ENCODE results near the gene CYB5B. TPM values are rescaled to one million over a fixed set of nuclear protein-coding genes. Genes with fewer than 3 reads are reported as not detected.

CYB5B gene
- total and polyA plus RNA-seq, 5 donors from 2014 or later: 52.7 to 213 (median 187) TPM

- H3K4me3 ChIP-seq (ENCODE audit: low read depth, low read length): peak overlapping the region; percentile 81
- Mint-ChIP-seq H3K9me3 (no peaks in the 10 kb centered on the region), H3K27me3 (no peaks in the 10 kb centered on the region), H3K27ac (peak overlapping the region; percentile 89 to 96 (median 96)), H3K4me1 (peaks cover 31 to 62% (median 48%) of the 10 kb centered on the region in 4 donors), H3K36me3 (peaks cover 35% of the 10 kb centered on the region), H3K4me3 (peak overlapping the region in 2 of 4 donors; percentile 73 to 88)
- H3K4me1 ChIP-seq (ENCODE audit: control insufficient read depth, insufficient read depth, low read length, poor library complexity, severe bottlenecking): peaks cover 47% of the 10 kb centered on the region
- ATAC-seq (ENCODE audit: low read depth in 2 of 2) (no peak), DNase-seq (no peak)
- H3K9me3 ChIP-seq (ENCODE audit: control insufficient read depth in 2 of 2, low read length in 2 of 2): no peaks in the 10 kb centered on the region
- H3K27me3 ChIP-seq (ENCODE audit: control insufficient read depth, insufficient read depth, low read length): no peaks in the 10 kb centered on the region
- peak overlapping the region; percentile 78 for H3K27ac ChIP-seq (ENCODE audit: insufficient read depth, low read length, poor library complexity, severe bottlenecking)
- H3K36me3 ChIP-seq (ENCODE audit: control insufficient read depth, insufficient read depth, low read length): peaks cover 14% of the 10 kb centered on the region
Observed at GRCh38 chr16:69463876-69464275, 39.5 kb downstream of the CYB5B start.

GRCh38 chr16:69465083-69465721 is 40.8 kb downstream of the CYB5B start:
- H3K4me1 Mint-ChIP-seq: peaks cover 39 to 73% (median 55%) of the 10 kb centered on the region in 4 donors
- Histone ChIP-seq H3K4me1 (ENCODE audit: control insufficient read depth, insufficient read depth, low read length, poor library complexity, severe bottlenecking) (peaks cover 55% of the 10 kb centered on the region), H3K36me3 (ENCODE audit: control insufficient read depth, insufficient read depth, low read length) (peaks cover 8% of the 10 kb centered on the region), H3K9me3 (ENCODE audit: control insufficient read depth in 2 of 2, low read length in 2 of 2) (no peaks in the 10 kb centered on the region), H3K4me3 (ENCODE audit: low read depth, low read length) (peak overlapping the region; percentile 81), H3K27me3 (ENCODE audit: control insufficient read depth, insufficient read depth, low read length) (no peaks in the 10 kb centered on the region), H3K27ac (ENCODE audit: insufficient read depth, low read length, poor library complexity, severe bottlenecking) (peak overlapping the region; percentile 78)
- H3K9me3 Mint-ChIP-seq: no peaks in the 10 kb centered on the region
- H3K36me3 Mint-ChIP-seq: peaks cover 31% of the 10 kb centered on the region
- DNase-seq: peak in 2 of 3 donors; percentile 29 to 75
- H3K27ac Mint-ChIP-seq: peak overlapping the region; percentile 89 to 96 (median 96)
- ATAC-seq (ENCODE audit: low read depth in 2 of 2): peak; percentile 65 to 71
- H3K4me3 Mint-ChIP-seq: peak overlapping the region; percentile 73 to 94 (median 84)
- H3K27me3 Mint-ChIP-seq: no peaks in the 10 kb centered on the region

- peak overlapping the region; percentile 73 to 94 (median 84) for H3K4me3 Mint-ChIP-seq
- H3K4me1 Mint-ChIP-seq: peaks cover 40 to 80% (median 58%) of the 10 kb centered on the region in 4 donors
- Histone ChIP-seq H3K27me3 (ENCODE audit: control insufficient read depth, insufficient read depth, low read length) (no peaks in the 10 kb centered on the region), H3K4me1 (ENCODE audit: control insufficient read depth, insufficient read depth, low read length, poor library complexity, severe bottlenecking) (peaks cover 59% of the 10 kb centered on the region), H3K4me3 (ENCODE audit: low read depth, low read length) (peak overlapping the region; percentile 81), H3K9me3 (ENCODE audit: control insufficient read depth in 2 of 2, low read length in 2 of 2) (no peaks in the 10 kb centered on the region), H3K27ac (ENCODE audit: insufficient read depth, low read length, poor library complexity, severe bottlenecking) (peak overlapping the region; percentile 78), H3K36me3 (ENCODE audit: control insufficient read depth, insufficient read depth, low read length) (peaks cover 8% of the 10 kb centered on the region)
- ATAC-seq (ENCODE audit: low read depth in 2 of 2) (no peak), DNase-seq (no peak)
- peak overlapping the region; percentile 94 to 96 (median 96) for H3K27ac Mint-ChIP-seq
- H3K36me3 Mint-ChIP-seq: peaks cover 26% of the 10 kb centered on the region
- H3K9me3 Mint-ChIP-seq: no peaks in the 10 kb centered on the region
- no peaks in the 10 kb centered on the region for H3K27me3 Mint-ChIP-seq
Observed at GRCh38 chr16:69465881-69466280, 41.5 kb downstream of the CYB5B start.

GRCh38 chr16:69466547-69466946 is 42.1 kb downstream of the CYB5B start:
- Histone ChIP-seq H3K27ac (ENCODE audit: insufficient read depth, low read length, poor library complexity, severe bottlenecking) (peak overlapping the region; percentile 78), H3K36me3 (ENCODE audit: control insufficient read depth, insufficient read depth, low read length) (peaks cover 8% of the 10 kb centered on the region), H3K4me1 (ENCODE audit: control insufficient read depth, insufficient read depth, low read length, poor library complexity, severe bottlenecking) (peaks cover 65% of the 10 kb centered on the region), H3K4me3 (ENCODE audit: low read depth, low read length) (peak overlapping the region; percentile 81), H3K27me3 (ENCODE audit: control insufficient read depth, insufficient read depth, low read length) (no peaks in the 10 kb centered on the region), H3K9me3 (ENCODE audit: control insufficient read depth in 2 of 2, low read length in 2 of 2) (no peaks in the 10 kb centered on the region)
- Mint-ChIP-seq H3K27me3 (no peaks in the 10 kb centered on the region), H3K36me3 (peaks cover 25% of the 10 kb centered on the region), H3K4me1 (peaks cover 41 to 82% (median 62%) of the 10 kb centered on the region in 4 donors), H3K4me3 (peak overlapping the region; percentile 73 to 94 (median 84)), H3K27ac (peak overlapping the region; percentile 65 to 96 (median 94)), H3K9me3 (no peaks in the 10 kb centered on the region)
- ATAC-seq (ENCODE audit: low read depth in 2 of 2): no peak
- DNase-seq: no peak

- H3K4me1 Mint-ChIP-seq: peaks cover 41 to 82% (median 61%) of the 10 kb centered on the region in 4 donors
- Histone ChIP-seq H3K4me3 (ENCODE audit: low read depth, low read length) (peak overlapping the region; percentile 81), H3K9me3 (ENCODE audit: control insufficient read depth in 2 of 2, low read length in 2 of 2) (no peaks in the 10 kb centered on the region), H3K4me1 (ENCODE audit: control insufficient read depth, insufficient read depth, low read length, poor library complexity, severe bottlenecking) (peaks cover 65% of the 10 kb centered on the region), H3K27ac (ENCODE audit: insufficient read depth, low read length, poor library complexity, severe bottlenecking) (peak overlapping the region; percentile 78), H3K27me3 (ENCODE audit: control insufficient read depth, insufficient read depth, low read length) (no peaks in the 10 kb centered on the region), H3K36me3 (ENCODE audit: control insufficient read depth, insufficient read depth, low read length) (peaks cover 8% of the 10 kb centered on the region)
- peak overlapping the region in 3 of 4 donors; percentile 22 to 88 (median 73) for H3K4me3 Mint-ChIP-seq
- H3K36me3 Mint-ChIP-seq: peaks cover 25% of the 10 kb centered on the region
- no peak for DNase-seq
- H3K9me3 Mint-ChIP-seq: no peaks in the 10 kb centered on the region
- peak overlapping the region; percentile 65 to 96 (median 94) for H3K27ac Mint-ChIP-seq
- no peak for ATAC-seq (ENCODE audit: low read depth in 2 of 2)
- no peaks in the 10 kb centered on the region for H3K27me3 Mint-ChIP-seq
Observed at GRCh38 chr16:69467080-69467479, 42.7 kb downstream of the CYB5B start.

- Mint-ChIP-seq H3K9me3 (no peaks in the 10 kb centered on the region), H3K27ac (peak overlapping the region; percentile 40 to 96 (median 65)), H3K4me3 (peak overlapping the region in 2 of 4 donors; percentile 50 to 73), H3K27me3 (no peaks in the 10 kb centered on the region), H3K4me1 (peaks cover 41 to 79% (median 58%) of the 10 kb centered on the region in 4 donors), H3K36me3 (peaks cover 20% of the 10 kb centered on the region)
- Histone ChIP-seq H3K36me3 (ENCODE audit: control insufficient read depth, insufficient read depth, low read length) (peaks cover 4% of the 10 kb centered on the region), H3K4me1 (ENCODE audit: control insufficient read depth, insufficient read depth, low read length, poor library complexity, severe bottlenecking) (peaks cover 65% of the 10 kb centered on the region), H3K9me3 (ENCODE audit: control insufficient read depth in 2 of 2, low read length in 2 of 2) (no peaks in the 10 kb centered on the region), H3K27me3 (ENCODE audit: control insufficient read depth, insufficient read depth, low read length) (no peaks in the 10 kb centered on the region), H3K4me3 (ENCODE audit: low read depth, low read length) (peak overlapping the region; percentile 81), H3K27ac (ENCODE audit: insufficient read depth, low read length, poor library complexity, severe bottlenecking) (no peak overlapping the region)
- DNase-seq (no peak), ATAC-seq (ENCODE audit: low read depth in 2 of 2) (no peak)
Observed at GRCh38 chr16:69467531-69468204, 43.2 kb downstream of the CYB5B start.

GRCh38 chr16:69469807-69470561 is 45.6 kb downstream of the CYB5B start:
- Mint-ChIP-seq H3K4me3 (peak overlapping the region in 3 of 4 donors; percentile 23 to 78 (median 64)), H3K9me3 (no peaks in the 10 kb centered on the region), H3K27ac (peak overlapping the region; percentile 5 to 77 (median 50)), H3K36me3 (peaks cover 4% of the 10 kb centered on the region), H3K27me3 (no peaks in the 10 kb centered on the region), H3K4me1 (peaks cover 25 to 60% (median 43%) of the 10 kb centered on the region in 4 donors)
- H3K9me3 ChIP-seq (ENCODE audit: control insufficient read depth in 2 of 2, low read length in 2 of 2): no peaks in the 10 kb centered on the region
- ATAC-seq (ENCODE audit: low read depth in 2 of 2) (peak in 1 of 2 donors; percentile 12), DNase-seq (peak in 1 of 3 donors; percentile 28)
- H3K36me3 ChIP-seq (ENCODE audit: control insufficient read depth, insufficient read depth, low read length): no peaks in the 10 kb centered on the region
- H3K4me1 ChIP-seq (ENCODE audit: control insufficient read depth, insufficient read depth, low read length, poor library complexity, severe bottlenecking): peaks cover 45% of the 10 kb centered on the region
- H3K27ac ChIP-seq (ENCODE audit: insufficient read depth, low read length, poor library complexity, severe bottlenecking): peak overlapping the region; percentile 20
- no peaks in the 10 kb centered on the region for H3K27me3 ChIP-seq (ENCODE audit: control insufficient read depth, insufficient read depth, low read length)
- peak overlapping the region; percentile 13 for H3K4me3 ChIP-seq (ENCODE audit: low read depth, low read length)
